SU-DHL-6 (cell line): ENCODE results near the gene ACCSL.

Source experiments
- EZH2phosphoT487 ChIP-seq: fragments of 200-600 bp; sonication (generic), shearing (Covaris generic); conservative IDR thresholded peaks from 2 replicates; pipeline ENCODE4 v1.6.1; 2018; ENCODE audit warnings: mild to moderate bottlenecking, antibody characterized with exemption, low read length, moderate library complexity, mixed read lengths
- TF ChIP-seq, protein P1 (sequence below): fragments of 200-600 bp; sonication (generic); IDR thresholded peaks from one replicate; pipeline ENCODE4 v1.5.1; 2017; ENCODE audit warnings: antibody characterized with exemption, mild to moderate bottlenecking, low read length, moderate library complexity; ENCODE audit not compliant: insufficient read depth, poor library complexity, severe bottlenecking

DNA sequence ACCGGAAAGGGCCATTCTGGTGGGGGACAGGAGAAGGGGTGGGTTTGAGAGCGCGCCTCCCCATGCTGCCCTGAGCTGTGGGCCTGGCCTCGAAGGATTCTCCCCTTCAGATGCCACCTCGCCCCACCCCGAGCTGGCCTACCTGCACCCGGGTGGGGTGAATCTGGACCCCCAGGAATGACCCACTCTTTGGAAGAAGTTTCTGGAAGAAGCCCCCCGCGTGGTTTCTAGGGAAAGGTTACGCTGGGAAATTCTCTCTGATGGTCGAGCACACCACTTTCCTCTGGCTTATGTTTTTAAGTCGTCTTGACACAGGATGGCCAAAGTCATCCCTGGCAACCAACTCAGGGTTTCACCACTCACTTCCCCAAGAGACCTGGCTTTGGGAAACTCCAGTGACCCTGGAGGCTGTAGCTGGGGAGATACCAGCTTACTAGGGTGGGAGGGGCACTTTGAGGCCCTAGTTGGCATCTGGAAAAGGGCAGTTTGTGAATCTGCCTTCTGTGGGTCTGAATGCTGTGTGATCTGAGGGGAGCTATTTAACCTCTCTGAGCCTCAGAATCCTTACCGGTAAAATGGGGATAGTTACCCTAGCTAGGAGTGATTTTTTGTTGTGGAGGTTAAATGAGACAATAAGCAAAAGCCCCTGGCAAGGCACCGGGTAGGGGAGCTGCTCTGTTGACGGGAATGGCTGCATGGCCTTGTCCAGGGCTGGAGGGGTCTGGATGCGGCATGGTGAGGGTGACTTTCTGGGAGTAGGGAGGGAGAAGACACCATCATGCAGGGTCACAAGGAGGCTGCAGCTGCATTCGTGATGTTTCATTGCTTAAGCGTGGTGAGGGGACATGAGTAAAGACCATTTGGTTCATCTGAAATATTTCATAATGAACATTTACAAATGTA lies 45.3 kb upstream of the ACCSL start:
- TF ChIP-seq, protein P1, sequence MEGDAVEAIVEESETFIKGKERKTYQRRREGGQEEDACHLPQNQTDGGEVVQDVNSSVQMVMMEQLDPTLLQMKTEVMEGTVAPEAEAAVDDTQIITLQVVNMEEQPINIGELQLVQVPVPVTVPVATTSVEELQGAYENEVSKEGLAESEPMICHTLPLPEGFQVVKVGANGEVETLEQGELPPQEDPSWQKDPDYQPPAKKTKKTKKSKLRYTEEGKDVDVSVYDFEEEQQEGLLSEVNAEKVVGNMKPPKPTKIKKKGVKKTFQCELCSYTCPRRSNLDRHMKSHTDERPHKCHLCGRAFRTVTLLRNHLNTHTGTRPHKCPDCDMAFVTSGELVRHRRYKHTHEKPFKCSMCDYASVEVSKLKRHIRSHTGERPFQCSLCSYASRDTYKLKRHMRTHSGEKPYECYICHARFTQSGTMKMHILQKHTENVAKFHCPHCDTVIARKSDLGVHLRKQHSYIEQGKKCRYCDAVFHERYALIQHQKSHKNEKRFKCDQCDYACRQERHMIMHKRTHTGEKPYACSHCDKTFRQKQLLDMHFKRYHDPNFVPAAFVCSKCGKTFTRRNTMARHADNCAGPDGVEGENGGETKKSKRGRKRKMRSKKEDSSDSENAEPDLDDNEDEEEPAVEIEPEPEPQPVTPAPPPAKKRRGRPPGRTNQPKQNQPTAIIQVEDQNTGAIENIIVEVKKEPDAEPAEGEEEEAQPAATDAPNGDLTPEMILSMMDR, result no peak
- TF ChIP-seq EZH2phosphoT487, result no peak
